ENCODE data around the gene DUSP16. TPM values are rescaled to one million over a fixed set of nuclear protein-coding genes. Genes with fewer than 3 reads are reported as not detected.

The DUSP16 gene
- total RNA-seq, 2 donors from 2014 or later: 9.6 to 18.7 TPM

GRCh38 chr12:12470751-12471306 is 91.8 kb downstream of the DUSP16 start:
- no peak overlapping the region for H3K27ac ChIP-seq
- TF ChIP-seq, protein P1, sequence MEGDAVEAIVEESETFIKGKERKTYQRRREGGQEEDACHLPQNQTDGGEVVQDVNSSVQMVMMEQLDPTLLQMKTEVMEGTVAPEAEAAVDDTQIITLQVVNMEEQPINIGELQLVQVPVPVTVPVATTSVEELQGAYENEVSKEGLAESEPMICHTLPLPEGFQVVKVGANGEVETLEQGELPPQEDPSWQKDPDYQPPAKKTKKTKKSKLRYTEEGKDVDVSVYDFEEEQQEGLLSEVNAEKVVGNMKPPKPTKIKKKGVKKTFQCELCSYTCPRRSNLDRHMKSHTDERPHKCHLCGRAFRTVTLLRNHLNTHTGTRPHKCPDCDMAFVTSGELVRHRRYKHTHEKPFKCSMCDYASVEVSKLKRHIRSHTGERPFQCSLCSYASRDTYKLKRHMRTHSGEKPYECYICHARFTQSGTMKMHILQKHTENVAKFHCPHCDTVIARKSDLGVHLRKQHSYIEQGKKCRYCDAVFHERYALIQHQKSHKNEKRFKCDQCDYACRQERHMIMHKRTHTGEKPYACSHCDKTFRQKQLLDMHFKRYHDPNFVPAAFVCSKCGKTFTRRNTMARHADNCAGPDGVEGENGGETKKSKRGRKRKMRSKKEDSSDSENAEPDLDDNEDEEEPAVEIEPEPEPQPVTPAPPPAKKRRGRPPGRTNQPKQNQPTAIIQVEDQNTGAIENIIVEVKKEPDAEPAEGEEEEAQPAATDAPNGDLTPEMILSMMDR (IDR thresholded peaks at IDR 0.05): no peak
- DNase-seq (ENCODE audit: low spot score): no peak
- H3K9me3 ChIP-seq: no peaks in the 10 kb centered on the region
- H3K4me3 ChIP-seq: no peak overlapping the region
- peaks cover 2% of the 10 kb centered on the region for H3K36me3 ChIP-seq
- H3K27me3 ChIP-seq: no peaks in the 10 kb centered on the region
- no peaks in the 10 kb centered on the region for H3K4me1 ChIP-seq

- DNase-seq (ENCODE audit: low spot score): no peak
- Histone ChIP-seq H3K27ac (no peak overlapping the region), H3K4me1 (no peaks in the 10 kb centered on the region), H3K27me3 (no peaks in the 10 kb centered on the region), H3K4me3 (no peak overlapping the region), H3K9me3 (no peaks in the 10 kb centered on the region), H3K36me3 (no peaks in the 10 kb centered on the region)
- TF ChIP-seq, protein P1 (IDR thresholded peaks at IDR 0.05): no peak
Measured at GRCh38 chr12:12469386-12469785, 93.3 kb downstream of the DUSP16 start.

- Histone ChIP-seq H3K36me3 (no peaks in the 10 kb centered on the region), H3K4me1 (no peaks in the 10 kb centered on the region), H3K4me3 (no peak overlapping the region), H3K9me3 (no peaks in the 10 kb centered on the region), H3K27me3 (no peaks in the 10 kb centered on the region), H3K27ac (no peak overlapping the region)
- DNase-seq (ENCODE audit: low spot score): no peak
- TF ChIP-seq, protein P1 (IDR thresholded peaks at IDR 0.05): no peak
Measured at GRCh38 chr12:12468575-12468974, 94.1 kb downstream of the DUSP16 start.

DNA sequence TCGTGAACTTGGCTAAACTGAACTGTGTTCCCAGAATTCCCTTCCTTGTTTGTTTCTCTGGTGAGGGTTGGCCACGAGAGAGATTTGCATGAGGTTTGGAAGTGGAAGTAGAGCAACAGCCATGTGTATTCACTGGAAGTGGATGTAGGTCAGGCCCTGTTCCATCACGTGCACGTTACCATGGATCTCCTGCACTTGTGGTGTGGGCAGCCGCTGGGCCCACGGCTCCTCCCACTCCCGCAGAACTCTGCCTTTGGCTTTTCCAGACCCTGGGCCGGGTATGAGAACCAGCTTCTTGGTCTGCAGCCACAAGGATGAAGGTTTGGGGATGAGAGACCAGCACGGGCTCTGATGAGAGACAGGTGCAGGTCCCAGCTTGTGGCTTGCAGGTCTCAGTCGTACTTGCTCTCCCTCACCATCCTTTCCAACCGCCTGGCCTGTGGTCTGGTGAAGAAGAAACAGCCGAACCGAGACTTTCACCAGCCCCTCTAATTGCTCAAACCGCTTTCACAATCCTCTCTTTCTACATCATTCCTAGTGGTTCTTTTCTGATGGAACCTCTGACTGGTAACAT is 94.9 kb downstream of the DUSP16 start:
- Histone ChIP-seq H3K9me3 (no peaks in the 10 kb centered on the region), H3K27ac (no peak overlapping the region), H3K27me3 (no peaks in the 10 kb centered on the region), H3K4me3 (no peak overlapping the region), H3K36me3 (no peaks in the 10 kb centered on the region), H3K4me1 (no peaks in the 10 kb centered on the region)
- DNase-seq (ENCODE audit: low spot score): no peak
- TF ChIP-seq, protein P1 (IDR thresholded peaks at IDR 0.05): no peak

DNA sequence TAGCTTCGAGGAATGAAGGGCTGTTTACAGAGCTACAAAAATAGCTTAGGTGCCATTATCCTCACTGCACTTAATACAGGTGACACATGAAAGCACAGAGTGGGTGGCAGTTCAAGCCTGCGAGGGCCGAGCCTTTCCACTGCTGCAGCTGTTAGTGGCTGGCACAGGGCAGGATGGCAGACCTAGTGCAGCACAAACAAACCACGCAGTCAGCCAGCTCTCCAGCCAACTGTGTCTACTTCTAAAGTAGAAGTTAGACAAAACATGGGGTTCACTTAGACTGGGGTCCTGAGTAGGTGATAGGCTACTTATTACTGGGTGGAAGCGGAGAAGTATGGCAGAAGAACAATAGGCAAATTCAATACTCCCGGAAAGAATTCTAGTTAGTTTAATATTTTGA is 95.4 kb downstream of the DUSP16 start:
- no peak overlapping the region for H3K27ac ChIP-seq
- TF ChIP-seq, protein P1 (IDR thresholded peaks at IDR 0.05): no peak
- no peak for DNase-seq (ENCODE audit: low spot score)

GRCh38 chr12:12466157-12466556 is 96.5 kb downstream of the DUSP16 start:
- H3K4me1 ChIP-seq: no peaks in the 10 kb centered on the region
- H3K4me3 ChIP-seq: no peak overlapping the region
- H3K9me3 ChIP-seq: no peaks in the 10 kb centered on the region
- no peak for DNase-seq (ENCODE audit: low spot score)
- no peaks in the 10 kb centered on the region for H3K36me3 ChIP-seq
- H3K27ac ChIP-seq: no peak overlapping the region
- no peaks in the 10 kb centered on the region for H3K27me3 ChIP-seq
- TF ChIP-seq, protein P1 (IDR thresholded peaks at IDR 0.05): no peak

More for the DNA sequence above, 95.4 kb downstream of the DUSP16 start:
- Histone ChIP-seq H3K4me3 (no peak overlapping the region), H3K36me3 (no peaks in the 10 kb centered on the region), H3K9me3 (no peaks in the 10 kb centered on the region), H3K27me3 (no peaks in the 10 kb centered on the region), H3K4me1 (no peaks in the 10 kb centered on the region)

Measured in right atrium auricular region (tissue), 2 donors.